Dedifferentiated amniotic fluid mesenchymal stem cell (primary cell): ENCODE results near the gene SPATA17.
"Not testable (repeated sequence)": the region's sequence is repeated elsewhere in the genome, so short reads cannot be mapped to it uniquely, and the experiment has no call there.

Source experiments
- DNase-seq: peaks from one replicate; pipeline ENCODE4 v3.0.0-alpha.2; 2016; ENCODE audit errors: extremely low spot score

SPATA17 gene, protein sequence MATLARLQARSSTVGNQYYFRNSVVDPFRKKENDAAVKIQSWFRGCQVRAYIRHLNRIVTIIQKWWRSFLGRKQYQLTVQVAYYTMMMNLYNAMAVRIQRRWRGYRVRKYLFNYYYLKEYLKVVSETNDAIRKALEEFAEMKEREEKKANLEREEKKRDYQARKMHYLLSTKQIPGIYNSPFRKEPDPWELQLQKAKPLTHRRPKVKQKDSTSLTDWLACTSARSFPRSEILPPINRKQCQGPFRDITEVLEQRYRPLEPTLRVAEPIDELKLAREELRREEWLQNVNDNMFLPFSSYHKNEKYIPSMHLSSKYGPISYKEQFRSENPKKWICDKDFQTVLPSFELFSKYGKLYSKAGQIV

GRCh38 chr1:217630711-217631591 is at the start of gene SPATA17, which contains the start of gene GPATCH2:
SPATA17 (plus strand) TSS chr1:217631344; CDS start chr1:217631379, 35 bp downstream.
GPATCH2 (minus strand) TSS chr1:217631090; CDS start chr1:217630971, 119 bp downstream.
- peak; percentile 90 for DNase-seq

DNA sequence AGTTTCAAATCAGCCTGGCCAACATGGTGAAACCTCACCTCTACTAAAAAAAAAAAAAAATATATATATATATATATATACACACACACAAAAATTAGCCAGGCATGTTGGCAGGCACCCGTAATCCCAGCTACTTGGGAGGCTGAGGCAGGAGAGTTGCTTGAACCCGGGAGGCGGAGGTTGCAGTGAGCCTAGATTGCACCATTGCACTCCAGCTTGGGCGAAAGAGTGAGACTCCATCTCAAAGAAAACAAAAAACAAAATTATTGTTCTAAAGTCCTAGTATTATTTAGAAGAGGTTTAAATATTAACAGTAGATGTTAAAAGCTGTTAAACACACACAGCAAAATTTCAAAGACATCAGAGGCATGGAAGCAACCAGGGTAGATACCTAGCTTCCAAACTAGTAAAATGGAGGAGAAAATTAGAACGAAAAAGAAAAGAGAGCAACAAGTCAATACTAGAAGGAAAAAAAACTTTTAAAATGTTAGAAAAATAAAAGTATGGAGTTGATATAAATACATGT is 46.8 kb upstream of the SPATA17 start:
- DNase-seq = not testable (repeated sequence)

GRCh38 chr1:217585577-217585976 is 45.6 kb upstream of the SPATA17 start:
- no peak for DNase-seq

GRCh38 chr1:217586586-217586985 is 44.6 kb upstream of the SPATA17 start:
- no peak for DNase-seq

GRCh38 chr1:217590598-217590997 is 40.5 kb upstream of the SPATA17 start:
- no peak for DNase-seq

GRCh38 chr1:217599154-217599553 is 32.0 kb upstream of the SPATA17 start:
- no peak for DNase-seq

GRCh38 chr1:217602380-217602779 is 28.8 kb upstream of the SPATA17 start:
- DNase-seq = no peak

- DNase-seq = no peak
These were observed 25.8 kb upstream of the SPATA17 start for GRCh38 chr1:217605390-217605789.

GRCh38 chr1:217614200-217614712 is 16.9 kb upstream of the SPATA17 start:
- no peak for DNase-seq

- no peak for DNase-seq
These were observed 14.0 kb upstream of the SPATA17 start for GRCh38 chr1:217617126-217617525.

- no peak for DNase-seq
These were observed 10.3 kb upstream of the SPATA17 start for GRCh38 chr1:217620814-217621213.

DNA sequence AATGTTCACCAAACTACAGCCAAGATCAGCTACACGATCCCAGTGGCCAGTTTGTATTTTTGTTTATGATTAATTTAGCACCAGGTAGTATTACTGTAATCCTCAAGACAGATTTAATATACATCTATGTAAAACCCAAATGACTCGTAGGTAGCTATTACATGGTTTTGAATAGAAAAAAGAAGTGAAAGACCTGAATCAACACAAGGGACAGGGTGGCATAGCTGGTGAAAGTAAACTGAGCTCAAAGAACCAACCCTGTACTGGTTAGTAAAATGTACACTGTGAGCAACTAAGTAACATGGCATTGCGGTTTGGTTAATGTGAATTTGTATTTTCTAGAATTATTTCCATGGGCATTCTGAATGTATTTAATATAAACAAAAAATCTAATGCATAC is 9.1 kb upstream of the SPATA17 start:
- DNase-seq = no peak

GRCh38 chr1:217626321-217626720 is 4.8 kb upstream of the SPATA17 start:
- DNase-seq = no peak

DNA sequence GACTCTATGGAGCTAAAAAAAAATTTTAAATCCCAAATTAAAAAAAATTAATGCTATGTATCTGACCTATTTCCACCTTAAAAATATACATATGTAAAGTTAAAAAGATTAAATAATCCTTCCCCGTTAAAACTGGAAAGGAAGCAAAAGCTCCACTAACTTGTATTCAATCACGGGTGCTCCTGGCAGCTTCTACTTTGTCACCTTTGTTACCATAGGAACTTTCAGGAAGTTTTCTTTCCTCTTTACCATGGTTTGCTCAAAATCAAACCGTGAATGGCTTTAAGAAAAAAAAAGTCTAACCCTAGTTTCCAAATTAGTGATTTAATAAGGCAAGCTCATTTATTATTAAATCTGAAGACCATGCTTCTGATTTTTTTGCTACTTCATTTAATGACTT is 3.7 kb upstream of the SPATA17 start:
- no peak for DNase-seq

- no peak for DNase-seq
These were observed 11.3 kb downstream of the SPATA17 start for GRCh38 chr1:217642455-217642854.

DNA sequence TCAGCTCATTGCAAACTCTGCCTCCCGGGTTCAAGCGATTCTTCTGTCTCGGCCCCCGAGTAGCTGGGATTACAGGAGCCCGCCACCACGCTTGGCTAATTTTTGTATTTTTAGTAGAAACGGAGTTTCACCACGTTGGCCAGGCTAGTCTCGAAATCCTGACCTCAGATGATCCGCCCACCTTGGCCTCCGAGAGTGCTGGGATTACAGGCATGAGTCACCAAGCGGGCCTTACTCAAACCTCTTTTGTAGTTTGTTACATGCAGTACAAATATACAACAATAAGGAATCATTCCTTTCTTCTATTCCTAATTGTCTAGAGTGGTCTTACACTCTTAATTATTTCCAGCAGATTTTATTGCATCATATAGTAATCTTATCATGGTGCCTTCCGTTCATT is 16.6 kb downstream of the SPATA17 start:
- DNase-seq = no peak

GRCh38 chr1:217650674-217651073 is 19.5 kb downstream of the SPATA17 start:
- no peak for DNase-seq

GRCh38 chr1:217660353-217661062 is 29.4 kb downstream of the SPATA17 start:
- DNase-seq = peak; percentile 49

DNA sequence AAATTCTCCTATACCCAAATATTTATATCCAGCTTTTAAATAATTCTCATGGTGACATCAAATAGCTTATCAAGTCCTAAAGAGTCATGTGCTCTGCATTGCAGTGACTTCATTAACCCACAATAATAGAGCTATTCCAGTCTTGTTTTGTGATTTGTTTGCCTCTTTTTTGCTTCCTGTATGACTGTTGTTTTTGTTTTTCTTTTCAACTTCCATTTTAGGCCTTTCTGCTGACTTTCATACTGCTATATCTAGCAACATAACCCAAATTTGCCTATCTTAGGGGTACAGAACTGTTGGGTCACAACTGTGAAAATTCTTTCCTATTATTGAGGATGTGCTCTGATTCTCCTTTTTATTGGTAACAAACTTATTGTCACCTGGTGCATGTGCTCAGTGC is 30.3 kb downstream of the SPATA17 start:
- no peak for DNase-seq

- no peak for DNase-seq
These were observed 37.3 kb downstream of the SPATA17 start for GRCh38 chr1:217668351-217668940.

GRCh38 chr1:217673387-217673786 is 42.2 kb downstream of the SPATA17 start:
- DNase-seq = no peak
